Fibroblast of skin of left quadriceps (primary cell): ENCODE data around the gene HLA-DPA1.
"Not testable (repeated sequence)": the region's sequence is repeated elsewhere in the genome, so short reads cannot be mapped to it uniquely, and the experiment has no call there.

Experiments used
- DNase-seq, 2 experiments: peaks; one replicate each; pipeline ENCODE4 v3.0.0-alpha.2; 2013; ENCODE audit warnings: low read depth in 2 of 2

The HLA-DPA1 gene

GRCh38 chr6:33073431-33073871 lies at the start of gene HLA-DPA1:
TSS of gene HLA-DPA1 (minus strand) at chr6:33073649.
- DNase-seq, result no peak

GRCh38 chr6:33123181-33123580 lies 49.7 kb upstream of the HLA-DPA1 start:
- DNase-seq, result no peak

- no peak for DNase-seq
Measured at GRCh38 chr6:33120001-33120400, 46.6 kb upstream of the HLA-DPA1 start.

GRCh38 chr6:33118525-33119123 lies 45.2 kb upstream of the HLA-DPA1 start:
- peak in 1 of 2 experiments; percentile 12 for DNase-seq

- no peak for DNase-seq
Measured at GRCh38 chr6:33117811-33118277, 44.4 kb upstream of the HLA-DPA1 start.

- no peak for DNase-seq
Measured at GRCh38 chr6:33116841-33117711, 43.6 kb upstream of the HLA-DPA1 start.

GRCh38 chr6:33116417-33116816 lies 43.0 kb upstream of the HLA-DPA1 start:
- no peak for DNase-seq

GRCh38 chr6:33114406-33114805 lies 41.0 kb upstream of the HLA-DPA1 start:
- no peak for DNase-seq

GRCh38 chr6:33113755-33114154 lies 40.3 kb upstream of the HLA-DPA1 start:
- DNase-seq, result no peak

GRCh38 chr6:33112148-33112547 lies 38.7 kb upstream of the HLA-DPA1 start:
- DNase-seq, result peak in 1 of 2 experiments; percentile 17

- no peak for DNase-seq
Measured at GRCh38 chr6:33108307-33108706, 34.9 kb upstream of the HLA-DPA1 start.

GRCh38 chr6:33107641-33108040 lies 34.2 kb upstream of the HLA-DPA1 start:
- no peak for DNase-seq

- no peak for DNase-seq
Measured at GRCh38 chr6:33105916-33106871, 32.7 kb upstream of the HLA-DPA1 start.

- no peak for DNase-seq
Measured at GRCh38 chr6:33105386-33105785, 31.9 kb upstream of the HLA-DPA1 start.

- no peak for DNase-seq
Measured at GRCh38 chr6:33104887-33105286, 31.4 kb upstream of the HLA-DPA1 start.

GRCh38 chr6:33103776-33104175 lies 30.3 kb upstream of the HLA-DPA1 start:
- no peak for DNase-seq

- not testable (repeated sequence) for DNase-seq
Measured at GRCh38 chr6:33101121-33101737, 27.8 kb upstream of the HLA-DPA1 start.

GRCh38 chr6:33095681-33096080 lies 22.2 kb upstream of the HLA-DPA1 start:
- DNase-seq, result no peak

- DNase-seq, result no peak
Measured at GRCh38 chr6:33093855-33094254, 20.4 kb upstream of the HLA-DPA1 start.

- no peak for DNase-seq
Measured at GRCh38 chr6:33092385-33092784, 18.9 kb upstream of the HLA-DPA1 start.

- DNase-seq, result no peak
Measured at GRCh38 chr6:33091957-33092356, 18.5 kb upstream of the HLA-DPA1 start.
